NCI-H82 (cell line): ENCODE measurements around the gene ZNF746.

Experiments
- DNase-seq: peaks from one replicate; lab custom pipeline; 2025; lab: John Stamatoyannopoulos, UW

Gene ZNF746

DNA sequence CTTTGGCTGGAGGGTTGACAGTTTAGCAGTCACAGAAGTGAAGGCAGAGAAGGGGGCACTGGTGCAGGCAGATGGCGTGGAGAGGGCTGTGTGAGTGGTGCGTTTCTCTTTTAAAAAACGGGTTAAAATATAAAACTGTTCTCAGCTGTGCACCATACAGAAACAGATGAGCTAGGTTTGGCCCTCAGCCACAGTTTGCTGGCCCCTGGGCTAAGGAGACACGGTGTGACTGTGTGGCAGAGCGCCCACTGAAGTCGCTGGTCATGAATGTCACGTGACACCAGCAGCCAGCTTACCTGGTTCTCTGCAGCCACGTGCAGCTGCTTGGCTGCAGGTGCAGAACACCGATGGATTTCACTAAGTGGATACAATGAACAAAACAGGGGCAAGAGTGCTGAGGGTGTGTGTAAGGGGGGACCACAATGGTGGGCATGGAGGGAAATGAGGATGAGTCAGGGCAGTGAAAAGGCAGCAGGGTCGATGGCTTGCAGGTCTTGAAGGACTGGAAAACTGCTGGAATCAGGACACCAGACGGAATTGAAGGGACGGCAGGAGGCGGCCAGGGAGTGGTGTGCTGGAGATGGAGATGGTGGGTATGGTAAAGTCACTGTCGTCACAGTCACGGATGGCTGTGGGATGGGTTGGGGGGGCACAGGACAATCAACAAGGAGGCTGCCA is 7.4 kb downstream of the ZNF746 start:
- no peak for DNase-seq

DNA sequence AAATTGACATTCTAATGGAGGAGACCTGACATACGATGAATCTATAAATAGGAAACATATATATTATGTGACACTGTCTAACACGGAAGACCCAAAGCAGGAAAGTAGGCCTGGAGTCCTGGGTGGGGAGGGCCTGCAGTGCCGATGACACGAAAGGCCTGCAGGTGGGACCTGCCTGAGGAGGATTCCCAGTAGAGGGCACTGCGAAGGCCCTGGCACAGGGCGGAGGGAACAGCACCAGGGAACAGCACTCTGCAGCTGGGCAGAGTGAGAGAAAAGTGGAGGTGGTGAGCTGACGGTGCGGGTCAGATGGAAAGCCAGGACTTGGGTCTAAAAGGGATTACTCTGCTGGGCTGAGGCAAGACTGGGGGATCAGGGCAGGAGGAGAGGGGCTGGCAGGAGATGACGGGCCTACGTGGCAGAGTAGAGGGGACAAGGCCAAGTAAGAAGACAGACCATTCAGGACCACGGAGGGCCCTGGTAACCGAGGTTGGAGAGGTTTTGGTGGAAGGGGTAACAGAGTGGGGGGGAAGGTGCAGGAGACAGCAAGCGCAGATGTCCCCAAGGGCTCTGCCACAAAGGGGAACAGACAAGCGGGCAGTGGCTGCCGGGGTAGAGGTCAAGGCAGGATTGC is 8.1 kb downstream of the ZNF746 start:
- DNase-seq, result peak; percentile 9

DNA sequence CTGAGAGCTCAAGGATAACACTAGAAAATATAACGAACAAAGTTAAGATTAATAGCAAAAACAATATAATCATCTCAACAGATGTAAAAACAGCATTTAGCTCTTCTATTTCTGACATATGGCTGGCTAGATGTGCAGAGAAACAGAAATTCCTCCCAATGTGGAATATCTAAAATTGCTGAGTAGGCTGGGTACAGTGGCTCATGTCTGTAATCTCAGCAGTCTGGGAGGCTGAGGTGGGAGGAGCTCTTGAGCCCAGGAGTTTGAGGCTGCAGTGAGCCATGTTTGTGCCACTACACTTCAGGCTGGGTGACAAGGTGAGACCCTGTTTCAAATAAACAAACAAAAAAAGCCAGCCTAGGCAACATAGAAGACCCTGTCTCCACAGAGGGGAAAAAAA is 18.0 kb downstream of the ZNF746 start:
- DNase-seq, result no peak

DNA sequence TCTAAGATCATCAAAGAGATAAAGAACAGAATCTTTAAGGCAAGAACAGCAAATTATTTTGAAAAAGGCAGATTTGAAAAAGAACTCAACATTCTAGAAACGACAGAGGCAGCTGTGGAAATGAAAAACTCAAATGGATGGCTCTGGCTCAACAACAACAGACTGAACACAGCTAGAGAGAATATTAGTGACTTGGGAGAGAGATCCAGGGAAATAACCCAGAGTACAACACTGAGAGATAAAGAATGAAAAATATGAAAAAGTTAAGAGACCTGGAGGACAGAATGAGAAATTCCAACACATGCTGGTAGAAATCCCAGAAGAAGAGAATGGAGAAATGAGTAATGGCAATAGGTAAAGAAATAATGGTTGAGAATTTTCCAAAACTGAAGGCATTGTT is 18.9 kb downstream of the ZNF746 start:
- no peak for DNase-seq

DNA sequence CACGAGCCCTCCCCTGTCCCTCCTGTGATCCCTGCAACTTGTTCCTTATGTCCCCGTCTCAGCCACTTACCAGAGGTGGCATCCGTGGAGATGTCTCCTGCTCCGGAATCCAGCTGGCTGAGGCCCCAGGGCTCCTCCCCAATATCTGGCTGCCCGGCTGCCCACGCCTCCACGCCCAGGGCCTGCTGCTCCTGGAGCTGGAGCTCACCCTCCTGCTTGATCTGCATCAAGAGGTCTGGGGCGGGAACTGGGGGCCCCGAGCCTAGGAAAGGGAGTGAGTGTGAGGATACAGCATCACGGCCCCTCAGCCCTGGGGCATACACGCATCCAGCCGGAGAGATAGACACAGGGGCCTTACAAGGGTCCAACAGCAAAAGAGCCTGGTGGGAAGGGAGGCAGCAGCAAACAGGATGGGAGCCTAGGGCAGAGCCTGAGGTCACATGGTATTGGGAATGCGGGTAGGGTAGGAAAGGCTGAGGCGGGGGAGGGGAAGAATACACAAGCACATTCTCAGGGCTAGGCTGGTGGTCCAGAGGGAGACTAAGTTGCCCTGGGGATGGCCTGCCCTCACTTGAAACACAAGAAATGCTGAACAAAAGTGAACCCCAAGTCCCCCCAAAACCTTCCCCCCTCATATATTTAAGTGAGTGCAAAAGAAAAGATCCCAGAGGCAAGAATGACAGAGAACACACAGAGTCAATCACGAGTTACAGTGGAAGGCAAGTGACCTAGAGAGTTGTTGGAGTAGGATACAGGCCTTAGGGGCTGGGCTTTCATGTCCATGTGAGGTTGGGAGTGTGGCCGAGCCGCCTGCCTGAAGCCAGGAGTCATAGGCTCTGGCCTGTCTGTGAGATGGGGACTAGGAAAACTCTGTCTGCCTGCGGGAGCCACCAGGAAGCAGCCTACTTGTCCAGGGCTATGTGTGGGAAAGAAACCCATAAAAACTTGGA is 19.8 kb downstream of the ZNF746 start:
- no peak for DNase-seq

DNA sequence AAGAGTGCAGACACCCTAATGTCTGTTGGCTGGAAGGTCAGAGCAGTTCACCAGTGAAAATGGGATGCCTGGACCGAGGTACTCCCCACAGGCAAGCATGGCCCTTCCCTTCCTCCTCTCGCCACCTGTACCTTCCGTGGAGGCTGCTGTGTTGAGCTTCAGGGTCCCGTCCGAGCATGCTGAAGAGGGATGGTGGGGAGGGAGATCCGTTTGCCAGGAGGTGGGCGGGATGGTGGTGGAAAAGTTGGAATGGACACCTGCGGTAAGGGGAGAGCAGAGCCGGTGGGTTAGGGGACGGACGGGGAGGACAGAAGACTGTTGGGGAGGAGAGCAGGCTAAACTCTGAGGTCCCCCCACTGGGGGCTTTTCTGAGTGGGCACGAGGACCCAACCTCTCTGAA is 20.8 kb downstream of the ZNF746 start:
- DNase-seq, result no peak

DNA sequence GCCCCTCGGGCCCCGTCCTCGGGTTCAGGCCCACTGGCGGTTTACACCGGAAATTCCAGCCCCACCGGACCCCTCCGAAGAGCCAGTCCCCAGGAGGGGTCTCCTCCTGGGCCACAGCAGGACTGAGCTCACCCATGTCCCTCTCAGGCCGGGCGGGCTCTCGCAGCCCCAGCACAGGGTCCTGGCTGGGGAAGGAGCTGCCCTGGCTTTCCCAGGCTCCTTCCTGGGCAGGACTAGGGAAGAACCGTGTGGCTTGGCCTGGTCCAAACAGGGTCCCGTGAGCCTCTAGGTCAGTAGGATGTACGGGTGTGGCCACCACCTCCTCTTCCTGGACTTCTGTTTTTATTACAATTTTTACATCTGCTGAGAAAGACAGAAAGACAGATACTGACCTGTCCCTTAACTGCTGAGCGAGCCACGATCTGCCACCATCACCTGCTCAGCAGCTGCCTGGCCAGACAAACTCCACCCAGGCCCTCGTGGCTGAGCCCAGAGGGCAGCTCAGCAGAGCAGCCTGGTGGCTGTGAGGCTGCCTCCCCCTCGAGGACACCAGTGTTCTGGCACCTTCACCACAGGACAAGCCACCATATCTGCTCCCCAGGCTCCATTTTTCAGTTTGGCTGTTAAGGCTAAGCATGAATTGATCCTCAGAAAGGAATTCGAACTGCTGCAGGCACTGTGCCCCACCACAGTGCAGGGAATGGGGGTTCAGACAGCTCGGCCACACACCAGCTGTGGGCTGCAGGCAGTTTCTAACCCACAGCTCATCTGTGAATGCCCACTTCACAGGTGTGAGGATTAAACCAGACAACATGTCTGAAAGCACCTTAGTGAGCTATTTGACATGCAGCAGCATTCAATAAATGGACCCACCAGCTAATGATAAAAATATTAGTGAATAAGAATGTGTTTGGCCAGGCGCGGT is 22.2 kb downstream of the ZNF746 start:
- no peak for DNase-seq

DNA sequence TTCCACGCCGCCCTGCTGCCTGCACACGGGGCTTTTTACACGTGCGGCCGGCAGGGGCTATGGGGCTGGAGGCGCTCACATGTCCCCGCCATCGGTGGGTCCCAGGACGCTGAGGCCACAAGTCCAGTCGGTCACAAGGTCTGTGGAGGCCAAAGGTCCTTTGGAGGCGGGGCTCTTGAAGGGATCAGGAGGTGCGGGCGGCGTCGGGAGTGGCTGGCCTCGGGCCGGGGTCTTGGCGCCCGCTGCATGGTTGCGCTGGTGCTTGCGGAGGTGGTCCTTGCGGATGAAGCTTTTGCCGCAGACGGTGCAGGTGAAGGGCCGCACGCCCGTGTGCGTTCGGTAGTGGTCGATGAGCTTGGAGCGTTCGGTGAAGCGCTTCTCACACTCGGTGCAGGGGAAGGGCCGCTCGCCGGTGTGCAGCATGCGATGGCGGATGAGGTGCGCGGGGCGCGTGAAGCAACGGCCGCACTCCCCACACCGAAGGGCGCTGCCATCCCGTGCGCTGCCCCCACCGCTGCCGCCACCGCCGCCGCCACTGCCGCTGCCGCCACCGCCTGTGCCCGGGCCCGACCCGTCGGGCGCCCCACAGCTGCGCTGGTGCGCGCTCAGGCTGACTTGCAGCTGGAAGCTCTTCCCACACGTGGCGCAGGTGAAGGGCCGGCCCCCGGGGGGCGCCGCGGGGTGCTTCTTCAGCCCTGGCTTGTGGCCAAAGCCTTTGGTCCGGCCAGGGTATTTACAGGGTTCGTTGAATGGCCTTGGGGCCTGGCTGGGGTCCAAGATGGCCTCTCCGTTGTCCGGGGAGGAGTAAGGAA is 23.1 kb downstream of the ZNF746 start:
- no peak for DNase-seq

DNA sequence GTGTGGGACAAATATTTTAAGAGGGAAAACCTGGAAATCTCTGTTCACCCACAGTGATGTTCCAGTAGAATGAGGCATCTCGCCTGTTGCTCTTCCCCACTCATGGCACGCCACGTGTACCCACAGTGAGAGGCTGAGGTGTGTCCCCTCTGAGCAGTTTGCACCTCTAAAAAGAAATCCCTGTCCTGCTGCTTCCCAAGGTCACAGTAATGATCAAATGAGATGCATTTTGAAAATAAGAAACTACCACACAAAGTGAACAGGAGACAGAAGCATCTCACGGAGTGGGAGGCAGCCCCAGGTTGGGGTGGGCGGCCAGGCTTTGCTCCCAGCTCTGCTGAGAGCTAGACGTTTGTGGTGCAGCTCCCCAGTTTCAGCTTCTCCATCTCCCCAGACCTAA is 24.4 kb downstream of the ZNF746 start:
- no peak for DNase-seq

DNA sequence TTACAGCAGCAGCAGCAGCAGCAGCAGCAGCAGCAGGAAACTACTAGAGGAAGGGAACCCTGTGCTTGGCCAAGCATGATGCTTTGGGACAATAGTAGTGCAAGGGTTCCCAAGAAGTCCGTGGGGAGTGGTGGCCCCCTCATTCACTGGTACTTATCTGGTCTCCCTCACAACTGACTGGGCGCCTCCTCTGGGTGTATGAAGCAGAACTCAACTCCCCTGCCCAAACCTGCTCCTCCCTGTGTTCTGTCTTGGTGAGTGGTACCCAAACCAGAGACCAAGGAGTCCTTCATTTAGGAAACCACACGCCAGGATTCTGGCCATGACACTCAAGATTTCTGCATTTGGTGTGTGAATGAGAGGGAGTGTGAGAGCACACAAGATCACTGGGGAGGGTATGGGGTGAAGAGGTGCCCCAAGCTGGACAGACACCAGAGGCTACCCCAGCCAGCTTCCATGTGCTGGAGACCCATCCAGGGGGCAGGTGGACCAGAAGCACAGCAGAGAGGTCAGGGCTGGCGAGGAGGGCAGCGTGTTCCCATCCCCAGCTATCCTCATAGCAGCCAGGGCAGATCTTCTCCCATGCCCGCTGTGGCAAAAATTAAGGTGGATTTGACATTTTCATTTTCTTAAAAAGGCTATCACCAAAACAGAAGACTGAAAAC is 26.2 kb downstream of the ZNF746 start:
- no peak for DNase-seq

DNA sequence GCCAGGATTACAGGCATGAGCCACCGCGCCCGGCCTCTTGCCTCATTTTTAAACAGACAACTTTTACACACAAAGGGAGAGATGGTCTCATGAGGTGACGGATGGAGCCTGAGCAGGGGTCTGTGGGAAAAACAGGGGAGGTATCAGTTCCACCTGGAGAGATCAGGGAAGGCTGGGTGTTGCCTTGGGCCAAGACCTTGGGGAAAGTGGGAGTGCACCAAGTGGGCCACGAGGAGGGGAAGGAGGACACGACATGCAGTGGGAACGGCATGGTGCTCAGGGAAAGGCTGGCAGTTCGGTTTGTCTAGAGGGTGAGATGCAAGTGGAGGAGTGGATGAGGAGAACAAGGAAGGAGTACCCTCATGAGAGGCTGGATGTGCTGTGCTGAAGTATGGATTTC is 27.8 kb downstream of the ZNF746 start:
- DNase-seq, result no peak

DNA sequence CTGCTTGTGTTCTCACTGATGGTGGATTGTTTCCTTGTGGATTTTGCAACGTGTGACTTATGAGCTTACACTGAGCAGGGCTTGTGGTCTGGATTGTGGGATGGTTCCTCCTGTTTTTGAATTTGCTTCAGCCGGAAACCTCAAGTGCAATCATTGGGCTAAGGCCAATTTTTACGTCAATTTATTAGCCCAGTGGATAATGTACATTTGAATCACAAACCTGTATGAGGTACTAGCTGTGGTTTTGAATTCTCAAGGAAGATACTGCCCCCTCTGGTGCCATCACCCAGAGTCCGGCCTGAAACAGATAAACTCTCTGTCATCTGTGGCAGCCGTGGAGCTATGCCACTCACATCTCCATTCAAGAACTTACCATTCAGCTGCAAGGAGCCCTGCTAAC is 29.4 kb downstream of the ZNF746 start:
- DNase-seq, result no peak

DNA sequence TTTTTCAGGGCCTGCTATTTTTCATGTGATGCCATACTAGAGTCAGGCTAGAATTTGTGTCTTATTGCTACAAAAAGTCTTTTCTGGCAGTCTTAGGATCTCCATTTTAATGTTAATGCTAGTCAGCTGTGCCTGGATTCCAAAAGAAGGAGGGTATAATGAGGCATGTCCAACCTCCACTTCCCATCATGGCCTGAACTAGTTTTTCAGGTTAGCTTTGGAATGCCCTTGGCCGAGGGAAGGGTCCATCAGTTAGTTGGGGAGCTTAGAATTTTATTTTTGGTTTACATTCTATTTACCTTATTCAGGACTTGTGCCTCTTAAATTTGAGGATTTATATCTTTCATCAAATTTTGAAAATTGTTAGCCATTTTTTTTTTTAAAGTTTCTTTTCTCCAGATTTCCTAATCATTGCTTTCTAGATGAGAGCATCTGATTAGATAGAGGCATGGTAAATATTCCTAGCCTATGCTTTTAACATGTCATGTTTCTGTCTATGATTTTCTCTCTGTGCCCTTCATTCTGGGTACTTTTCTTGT is 30.2 kb downstream of the ZNF746 start:
- DNase-seq, result no peak

DNA sequence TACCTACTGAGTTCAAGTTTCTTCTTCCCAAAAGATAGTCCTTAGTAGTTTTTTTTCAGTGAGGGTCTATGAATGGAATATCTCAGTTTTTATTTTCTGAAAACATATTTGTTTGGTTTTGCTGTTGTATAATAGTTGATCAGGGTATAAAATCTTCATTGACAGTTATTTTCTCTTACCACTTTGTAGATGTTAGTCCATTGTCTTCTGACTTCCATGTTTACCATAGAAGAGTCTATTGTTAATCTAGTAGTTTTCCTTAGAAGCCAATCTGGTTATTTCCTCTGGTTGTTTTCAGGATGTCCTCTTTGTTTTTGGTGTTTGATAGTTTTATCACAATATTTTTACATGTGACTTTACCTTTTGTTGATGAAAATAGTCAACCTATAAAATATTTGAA is 31.2 kb downstream of the ZNF746 start:
- no peak for DNase-seq

DNA sequence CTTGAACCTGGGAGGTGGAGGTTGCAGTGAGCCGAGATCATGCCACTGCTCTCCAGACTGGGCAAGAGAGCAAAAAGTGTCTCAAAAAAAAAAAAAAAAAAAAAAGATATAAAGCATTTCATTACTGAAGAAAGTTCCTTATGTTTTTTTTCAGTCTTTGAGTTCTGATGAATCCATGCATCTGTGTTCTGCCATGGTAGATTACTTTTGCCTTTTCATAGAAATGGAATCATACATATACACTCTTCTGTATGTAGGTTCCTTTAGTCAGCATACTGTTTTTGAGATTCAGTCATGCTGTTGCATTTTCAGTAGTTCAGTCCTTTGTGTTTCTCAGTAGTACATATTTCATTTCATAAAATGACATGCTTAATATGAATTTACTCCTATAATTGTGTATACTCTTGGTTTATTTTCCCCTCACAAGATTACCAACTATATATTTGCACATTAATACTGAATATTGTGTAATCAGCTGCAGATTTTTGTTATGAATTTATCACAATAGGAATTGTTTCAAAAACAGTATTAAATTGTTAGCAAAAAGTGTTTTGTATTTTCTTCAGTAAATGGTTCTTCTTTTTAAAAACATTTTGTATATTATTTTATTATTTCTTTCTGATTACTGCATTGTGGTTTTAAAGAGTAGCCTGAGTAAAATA is 34.0 kb downstream of the ZNF746 start:
- no peak for DNase-seq

DNA sequence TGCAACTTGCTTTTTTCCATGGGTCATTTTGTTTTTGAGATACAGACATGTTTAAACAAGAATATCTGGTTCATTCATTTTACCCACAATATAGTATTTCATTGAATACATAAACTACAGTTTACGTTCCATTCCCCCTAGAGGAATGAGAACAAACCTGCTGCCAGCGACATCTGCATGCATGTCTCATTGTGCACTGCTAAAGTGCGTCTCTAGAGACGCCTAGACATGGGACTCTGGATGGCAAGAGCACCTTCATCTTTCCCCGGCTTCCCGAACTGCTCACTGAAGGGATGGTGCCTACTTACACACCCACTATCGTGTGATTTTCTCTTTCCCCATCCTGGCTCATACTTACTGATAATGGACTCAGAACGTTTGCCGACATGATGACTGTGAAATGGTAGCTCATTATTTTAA is 35.5 kb downstream of the ZNF746 start:
- DNase-seq, result peak; percentile 25

DNA sequence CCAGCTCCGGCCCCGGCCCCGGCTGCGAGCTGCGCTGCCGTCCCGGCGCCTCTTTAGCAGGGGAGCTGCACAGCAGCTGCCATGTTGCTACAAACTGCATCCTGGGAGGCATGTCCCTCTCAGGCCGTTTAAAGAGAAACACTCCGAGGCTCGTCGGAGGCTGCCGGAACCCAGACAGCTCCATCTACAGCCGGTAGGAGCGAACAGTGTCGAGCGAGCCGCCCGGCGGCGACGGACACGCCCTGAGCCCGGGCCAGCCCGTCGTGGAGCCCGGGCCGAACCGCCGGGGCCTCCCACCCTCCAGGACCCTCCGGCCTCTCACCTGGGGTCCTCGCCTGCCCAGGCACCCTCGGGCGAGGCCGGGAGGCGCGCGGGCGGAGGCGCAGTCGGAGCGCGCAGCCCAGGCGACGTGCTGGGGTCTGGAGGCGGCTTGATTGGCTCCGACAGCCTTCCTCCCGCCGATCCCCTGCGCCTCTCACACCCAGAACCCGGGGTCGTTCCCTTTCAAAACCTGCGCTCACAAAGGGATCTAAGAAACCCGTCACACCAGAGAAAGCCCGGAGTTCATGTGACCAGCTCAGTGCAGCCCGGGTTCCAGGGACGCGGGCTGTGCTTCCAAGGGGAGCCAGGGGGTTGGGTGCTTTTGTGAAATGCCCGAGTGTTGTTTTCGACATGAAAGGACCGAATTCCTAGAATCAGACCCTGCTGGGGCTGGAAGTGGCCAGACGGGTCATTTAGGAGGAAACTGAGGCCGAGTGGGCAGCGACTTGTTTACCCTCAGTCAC is 36.9 kb downstream of the ZNF746 start, which contains the start of gene ZNF777:
Gene ZNF777 (minus strand): TSS at position 570 of the 785 bp plus-strand sequence. CDS start 5,040 bp downstream, outside the sequence.
- DNase-seq, result peak; percentile 78
